MCF 10A (cell line): ENCODE measurements around the gene SAPCD1. TPM values are rescaled to one million over a fixed set of nuclear protein-coding genes. Genes with fewer than 3 reads are reported as not detected.

Experiments used
- BruUV-seq: library from RNA; stranded (reverse); fragments of 400-500 nt; replicated peaks from 2 replicates; lab custom pipeline; 2021; lab: Mats Ljungman, UMichigan
- CTCF ChIA-PET: fragments of 300-600 bp; sonication (Branson Sonifier 250); formaldehyde crosslinking; extraction: SDS; loops from one replicate; lab custom pipeline; 2021; ENCODE audit warnings: antibody characterized with exemption, inconsistent platforms; lab: Yijun Ruan, JAX
- POLR2A ChIA-PET: fragments of 300-600, 350-650 bp; sonication (Branson Sonifier 250); formaldehyde crosslinking; extraction: SDS; loops from one replicate; lab custom pipeline; 2020; ENCODE audit warnings: antibody characterized with exemption, inconsistent platforms; lab: Yijun Ruan, JAX
- DNase-seq: peaks from one replicate; pipeline ENCODE4 v3.0.0-alpha.2; 2018; ENCODE audit not compliant: unreplicated experiment
- H3K27ac Mint-ChIP-seq: one replicate; pipeline ENCODE4 v1.8.0; 2022; ENCODE audit warnings: mild to moderate bottlenecking, low read depth, mixed read lengths; ENCODE audit not compliant: unreplicated experiment
- H3K27me3 Mint-ChIP-seq: one replicate; pipeline ENCODE4 v1.8.0; 2022; ENCODE audit warnings: mixed read lengths; ENCODE audit not compliant: insufficient read depth, unreplicated experiment
- H3K36me3 Mint-ChIP-seq: one replicate; pipeline ENCODE4 v1.8.0; 2022; ENCODE audit warnings: mild to moderate bottlenecking, moderate library complexity, mixed read lengths; ENCODE audit not compliant: insufficient read depth, unreplicated experiment
- H3K4me1 Mint-ChIP-seq: one replicate; pipeline ENCODE4 v1.8.0; 2022; ENCODE audit warnings: mixed read lengths; ENCODE audit not compliant: insufficient read depth, unreplicated experiment
- H3K4me3 Mint-ChIP-seq: one replicate; pipeline ENCODE4 v1.8.0; 2022; ENCODE audit warnings: mild to moderate bottlenecking, moderate library complexity, mixed read lengths; ENCODE audit not compliant: unreplicated experiment
- H3K9me3 Mint-ChIP-seq: one replicate; pipeline ENCODE4 v1.8.0; 2022; ENCODE audit warnings: mixed read lengths; ENCODE audit not compliant: unreplicated experiment
- CTCF ChIP-seq: fragments of 200-600 bp; IDR thresholded peaks from one replicate; pipeline ENCODE4 v1.8.0; 2022; ENCODE audit warnings: antibody characterized with exemption, mild to moderate bottlenecking; ENCODE audit not compliant: unreplicated experiment
- intact Hi-C: fragments of 100-400 bp; cut with micrococcal nuclease; formaldehyde crosslinking; loops from 2 replicates; pipeline ENCODE4 v1.14.1; 2022
- total RNA-seq: library from RNA; stranded (reverse); gene quantifications from 2 replicates; pipeline ENCODE4 v1.2.3, GENCODE V29; 2022

Gene SAPCD1
- total RNA-seq, 1 experiment from 2014 or later, result 5.1 TPM

DNA sequence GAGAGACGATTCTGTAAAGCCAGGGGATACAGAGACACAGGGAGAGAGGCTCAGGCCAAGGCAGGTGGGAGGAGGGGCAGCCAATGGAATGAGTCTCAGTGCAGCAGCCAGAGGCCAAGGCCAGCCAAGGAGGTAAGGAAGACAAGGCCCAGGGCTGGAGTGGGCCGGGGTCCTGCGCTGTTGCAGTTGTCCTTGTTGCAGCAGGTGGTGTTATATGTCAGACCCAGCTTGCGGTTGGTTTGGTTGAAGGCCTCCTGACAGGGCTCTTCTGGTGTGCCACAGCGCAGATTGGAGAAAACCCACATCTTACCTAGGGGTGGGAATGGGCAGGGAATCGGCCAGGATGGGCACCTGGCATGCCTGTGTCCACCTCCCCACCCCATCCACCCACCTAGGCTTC lies 43.5 kb upstream of the SAPCD1 start:
- Mint-ChIP-seq H3K36me3 (no peaks in the 10 kb centered on the region), H3K9me3 (no peaks in the 10 kb centered on the region), H3K27me3 (no peaks in the 10 kb centered on the region), H3K4me1 (peaks cover 11% of the 10 kb centered on the region), H3K4me3 (no peak overlapping the region), H3K27ac (no peak overlapping the region)
- BruUV-seq, result no TSS peak
- no peak for TF ChIP-seq CTCF
- POLR2A ChIA-PET, result interaction anchor here (2.2 kb wide), 1 partner anchor 16 kb away, joined by 7 read pairs; the partner anchor contains the start of gene ABHD16A
- no peak for DNase-seq
- CTCF ChIA-PET, result interaction anchor here (0.7 kb wide), 1 partner anchor 28 kb away, joined by 3 read pairs; no protein-coding TSS in a partner anchor
- intact Hi-C loops, result no loop called here

GRCh38 chr6:31720196-31720770 lies 42.2 kb upstream of the SAPCD1 start:
- TF ChIP-seq CTCF, result no peak
- BruUV-seq, result no TSS peak
- CTCF ChIA-PET, result interaction anchor here (0.8 to 1.2 kb wide), 3 partner anchors 9 to 232 kb away, joined by 3 read pairs; partner anchors contain the start of gene ABHD16A
- no peaks in the 10 kb centered on the region for H3K27me3 Mint-ChIP-seq
- intact Hi-C loops, result no loop called here
- H3K27ac Mint-ChIP-seq, result no peak overlapping the region
- no peak for DNase-seq
- no peak overlapping the region for H3K4me3 Mint-ChIP-seq
- no peaks in the 10 kb centered on the region for H3K36me3 Mint-ChIP-seq
- POLR2A ChIA-PET, result interaction anchor here (0.7 to 2.2 kb wide), 3 partner anchors 16 to 107 kb away, joined by 3 to 7 read pairs (median 3); partner anchors contain the start of genes ABHD16A and CLIC1
- H3K9me3 Mint-ChIP-seq, result no peaks in the 10 kb centered on the region
- H3K4me1 Mint-ChIP-seq, result peaks cover 11% of the 10 kb centered on the region

DNA sequence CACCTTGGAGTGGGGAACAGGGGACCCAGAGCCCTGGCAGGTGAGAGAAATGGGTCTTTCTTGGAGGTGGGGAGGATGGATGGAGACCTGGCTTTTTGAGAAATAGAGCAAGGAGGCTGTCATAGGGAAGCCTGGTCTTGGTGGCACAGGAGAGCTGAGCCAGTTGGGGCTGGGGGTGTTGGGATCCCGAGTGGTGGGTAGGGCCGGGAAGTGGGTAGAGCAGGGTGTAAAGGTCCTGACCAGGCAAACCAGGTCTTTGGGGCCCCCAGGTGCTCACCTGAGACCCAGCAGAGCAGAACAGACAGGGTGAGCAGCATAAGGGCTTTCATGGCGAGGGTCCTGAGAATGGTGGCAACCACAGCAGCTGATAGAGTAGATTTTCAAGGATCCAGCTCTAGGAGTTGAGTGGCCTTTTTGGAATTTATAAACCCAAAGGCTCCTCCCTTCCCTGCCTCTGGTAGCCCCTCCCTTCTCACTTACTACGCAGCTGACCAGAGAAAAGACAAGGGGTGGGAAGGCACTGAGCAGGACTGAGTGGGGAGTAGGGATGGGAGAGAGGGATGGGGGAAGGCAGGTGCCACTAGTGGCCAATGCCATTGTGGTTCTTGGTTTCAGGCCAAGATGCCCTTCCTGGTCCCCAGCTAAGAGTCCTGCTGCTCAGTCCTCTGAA lies 41.0 kb upstream of the SAPCD1 start, which contains the start of gene LY6G6C:
TSS of gene LY6G6C (minus strand) at position 396 of the 670 bp plus-strand sequence. CDS start at position 329, 67 bp downstream.
- Mint-ChIP-seq H3K27me3 (no peaks in the 10 kb centered on the region), H3K27ac (no peak within 1 kb of the TSS), H3K4me3 (no peak within 1 kb of the TSS), H3K36me3 (no peaks in the 10 kb centered on the region), H3K4me1 (peaks cover 11% of the 10 kb centered on the region), H3K9me3 (no peaks in the 10 kb centered on the region)
- TF ChIP-seq CTCF, result no peak
- ChIA-PET CTCF (no interaction called here), POLR2A (interaction anchor here (1.0 to 1.6 kb wide), 4 partner anchors 15 to 141 kb away, joined by 3 to 6 read pairs (median 4); partner anchors contain the start of genes ABHD16A, CLIC1, MSH5 and NEU1)
- intact Hi-C loops, result no loop called here
- DNase-seq, result no peak
- no TSS peak for BruUV-seq

DNA sequence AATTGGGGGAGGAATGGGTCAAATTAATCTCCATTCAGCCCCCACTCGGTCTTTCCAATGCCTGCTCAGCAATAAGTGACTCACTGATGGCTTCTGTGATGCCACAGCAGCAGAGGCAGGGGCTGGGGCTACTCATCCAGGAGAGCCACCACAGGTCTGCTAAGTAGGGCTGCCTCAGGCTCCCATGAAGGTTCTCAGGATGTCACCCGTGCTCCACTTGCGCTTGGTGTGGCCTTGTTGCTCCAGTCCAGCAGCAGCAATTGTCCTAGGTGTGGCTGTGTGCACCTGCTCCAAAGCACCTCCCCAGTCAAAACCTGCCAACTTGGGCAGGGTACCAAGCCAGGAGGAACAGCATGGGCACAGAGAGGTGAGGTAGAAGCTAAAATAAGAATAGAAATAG lies 40.3 kb upstream of the SAPCD1 start:
- BruUV-seq, result no TSS peak
- H3K4me1 Mint-ChIP-seq, result peaks cover 11% of the 10 kb centered on the region
- no peaks in the 10 kb centered on the region for H3K9me3 Mint-ChIP-seq
- TF ChIP-seq CTCF, result no peak
- no peak overlapping the region for H3K27ac Mint-ChIP-seq
- intact Hi-C loops, result no loop called here
- H3K4me3 Mint-ChIP-seq, result no peak overlapping the region
- no peak for DNase-seq
- ChIA-PET POLR2A (interaction anchor here (0.6 to 1.6 kb wide), 4 partner anchors 14 to 105 kb away, joined by 3 to 5 read pairs (median 4); partner anchors contain the start of genes ABHD16A, CLIC1 and HSPA1B), CTCF (interaction anchor here (0.7 kb wide), 2 partner anchors 10 to 316 kb away, joined by 3 to 4 read pairs; partner anchors contain the start of gene CYP21A2)
- H3K36me3 Mint-ChIP-seq, result no peaks in the 10 kb centered on the region
- H3K27me3 Mint-ChIP-seq, result no peaks in the 10 kb centered on the region
